Sigmoid colon (tissue), 4 donors: ENCODE results near the gene RHBDL3.

Experiments
- CTCF ChIP-seq, 4 experiments: fragments of 450-650 bp in 3 of 4; fragments of 200-600 bp in 1 of 4; IDR thresholded peaks; one replicate each; pipeline ENCODE4 v1.5.1; 2016 to 2019; ENCODE audit warnings: antibody characterized with exemption in 4 of 4, mild to moderate bottlenecking in 3 of 4, moderate library complexity in 2 of 4
- EP300 ChIP-seq, 4 donors: sonication (generic); formaldehyde crosslinking; IDR thresholded peaks; one replicate each; pipeline ENCODE4 v1.6.1; 2017; ENCODE audit warnings: antibody characterized with exemption in 4 of 4
- POLR2AphosphoS5 ChIP-seq, 4 donors: sonication (generic); formaldehyde crosslinking; IDR thresholded peaks; one replicate each; pipeline ENCODE4 v1.6.1; 2017; ENCODE audit warnings: antibody characterized with exemption in 4 of 4

- no peak for TF ChIP-seq CTCF (IDR thresholded peaks at IDR 0.05)
- TF ChIP-seq EP300 (IDR thresholded peaks at IDR 0.05): no peak
- TF ChIP-seq POLR2AphosphoS5 (IDR thresholded peaks at IDR 0.05): no peak
Measured at GRCh38 chr17:32285306-32285705, 19.7 kb downstream of the RHBDL3 start.
